CD4-positive, alpha-beta memory T cell (primary cell): ENCODE results near the gene DNM3. TPM values are rescaled to one million over a fixed set of nuclear protein-coding genes. Genes with fewer than 3 reads are reported as not detected.
A peak's percentile ranks its signal among the peaks of the same experiment; 100 is the strongest.

Source experiments
- CTCF ChIA-PET: fragments of 350-600 bp; sonication (Branson Sonifier 250); formaldehyde crosslinking; loops from one replicate; lab custom pipeline; 2021; ENCODE audit warnings: inconsistent platforms; ENCODE audit not compliant: partially characterized antibody; lab: Charles Lee
- POLR2A ChIA-PET: fragments of 350-600 bp; sonication (Branson Sonifier 250); formaldehyde crosslinking; loops from one replicate; lab custom pipeline; 2021; ENCODE audit not compliant: partially characterized antibody; lab: Charles Lee
- DNase-seq, 5 donors: peaks; one replicate each; pipeline versions ENCODE4 v3.0.0 to v3.0.0-alpha.2; 2020 to 2022; ENCODE audit warnings: mixed read lengths in 1 of 5
- H3K27ac ChIP-seq: one replicate; pipeline ENCODE4 v1.7.0; 2013; ENCODE audit warnings: low read depth, low read length
- H3K27me3 ChIP-seq: 2 replicates; pipeline ENCODE4 v1.7.0; 2013; ENCODE audit warnings: mild to moderate bottlenecking, low read length, moderate library complexity; ENCODE audit not compliant: insufficient read depth
- H3K36me3 ChIP-seq: 2 replicates; pipeline ENCODE4 v1.7.0; 2013; ENCODE audit warnings: mild to moderate bottlenecking, low read length, moderate library complexity; ENCODE audit not compliant: insufficient read depth
- H3K4me1 ChIP-seq: 2 replicates; pipeline ENCODE4 v1.7.0; 2013; ENCODE audit warnings: mild to moderate bottlenecking, low read length, moderate library complexity; ENCODE audit not compliant: insufficient read depth
- H3K4me3 ChIP-seq, 2 donors: one replicate each; pipeline ENCODE4 v1.7.0; 2013; ENCODE audit warnings: low read length in 2 of 2, mild to moderate bottlenecking in 1 of 2
- H3K9me3 ChIP-seq, 2 donors: one replicate each; pipeline ENCODE4 v1.7.0; 2013; ENCODE audit warnings: low read length in 2 of 2, control low read depth in 1 of 2; ENCODE audit not compliant: control insufficient read depth in 1 of 2
- H3K27ac Mint-ChIP-seq, 7 donors: one replicate each; pipeline ENCODE4 v1.8.0; 2020 to 2021; ENCODE audit warnings: mixed read lengths in 7 of 7, mild to moderate bottlenecking in 6 of 7, inconsistent platforms in 3 of 7, moderate library complexity in 3 of 7
- H3K27me3 Mint-ChIP-seq, 2 donors: one replicate each; pipeline ENCODE4 v1.8.0; 2020 to 2021; ENCODE audit warnings: mixed read lengths in 2 of 2
- H3K36me3 Mint-ChIP-seq, 2 donors: one replicate each; pipeline ENCODE4 v1.8.0; 2020 to 2021; ENCODE audit warnings: mixed read lengths in 2 of 2, inconsistent platforms in 1 of 2, mild to moderate bottlenecking in 1 of 2
- H3K4me1 Mint-ChIP-seq, 4 donors: one replicate each; pipeline ENCODE4 v1.8.0; 2020 to 2021; ENCODE audit warnings: mixed read lengths in 4 of 4, mild to moderate bottlenecking in 1 of 4
- H3K4me3 Mint-ChIP-seq, 8 donors: one replicate each; pipeline ENCODE4 v1.8.0; 2020 to 2021; ENCODE audit warnings: mixed read lengths in 8 of 8, mild to moderate bottlenecking in 7 of 8, moderate library complexity in 6 of 8, inconsistent platforms in 3 of 8
- H3K9me3 Mint-ChIP-seq, 8 donors: one replicate each; pipeline ENCODE4 v1.8.0; 2020 to 2021; ENCODE audit warnings: mixed read lengths in 8 of 8, mild to moderate bottlenecking in 5 of 8, inconsistent platforms in 3 of 8, moderate library complexity in 1 of 8
- intact Hi-C: fragments of 100-400 bp; cut with micrococcal nuclease; formaldehyde crosslinking; loops from one replicate; pipeline ENCODE4 v1.15.1; 2023
- polyA plus RNA-seq, 2 donors: library from polyadenylated mRNA; unstranded; fragments of 300-500 nt; fragmentation: Illumina TruSeq; gene quantifications; one replicate each; pipeline ENCODE4 v1.2.3, GENCODE V29; 2021
- total RNA-seq, 2 experiments: library from RNA; stranded (reverse); gene quantifications; one replicate each; pipeline ENCODE4 v1.2.3, GENCODE V29; 2021

The DNM3 gene
- total and polyA plus RNA-seq, 4 experiments from 2014 or later = 0.37 to 2.7 (median 1.4) TPM

DNA sequence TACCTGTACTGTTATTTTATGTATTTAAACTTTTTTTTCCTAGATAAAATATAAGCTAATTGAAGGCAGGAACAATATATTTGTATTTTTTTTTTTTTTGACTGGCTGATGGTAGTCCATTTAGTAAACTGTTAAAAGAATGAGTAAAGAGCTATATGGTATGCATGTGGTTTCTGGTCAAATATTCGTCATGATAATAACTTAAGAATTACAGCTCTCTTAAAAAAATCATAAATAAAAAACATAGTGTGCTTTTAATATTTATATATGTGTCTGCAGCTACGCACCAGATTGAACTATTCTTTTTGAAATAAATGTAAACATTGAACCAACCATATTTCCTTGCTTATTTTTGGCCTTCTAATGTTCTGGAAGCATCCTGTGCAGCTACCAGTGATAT lies 306.9 kb downstream of the DNM3 start:
- Mint-ChIP-seq H3K4me3 (no peak overlapping the region), H3K36me3 (no peaks in the 10 kb centered on the region), H3K4me1 (peaks cover 0 to 7% (median 4%) of the 10 kb centered on the region in 4 donors), H3K9me3 (peaks cover 0 to 2% (median 0%) of the 10 kb centered on the region in 8 donors), H3K27me3 (no peaks in the 10 kb centered on the region), H3K27ac (no peak overlapping the region)
- no peak for DNase-seq
- Histone ChIP-seq H3K27me3 (no peaks in the 10 kb centered on the region), H3K4me3 (no peak overlapping the region), H3K27ac (no peak overlapping the region), H3K4me1 (no peaks in the 10 kb centered on the region), H3K36me3 (no peaks in the 10 kb centered on the region), H3K9me3 (no peaks in the 10 kb centered on the region)
- POLR2A ChIA-PET = no interaction called here
- intact Hi-C loops = no loop called here
- CTCF ChIA-PET = interaction anchor here (1.3 to 3.4 kb wide), 3 partner anchors 11 to 251 kb away, joined by 4 to 12 read pairs (median 8); no protein-coding TSS in a partner anchor

DNA sequence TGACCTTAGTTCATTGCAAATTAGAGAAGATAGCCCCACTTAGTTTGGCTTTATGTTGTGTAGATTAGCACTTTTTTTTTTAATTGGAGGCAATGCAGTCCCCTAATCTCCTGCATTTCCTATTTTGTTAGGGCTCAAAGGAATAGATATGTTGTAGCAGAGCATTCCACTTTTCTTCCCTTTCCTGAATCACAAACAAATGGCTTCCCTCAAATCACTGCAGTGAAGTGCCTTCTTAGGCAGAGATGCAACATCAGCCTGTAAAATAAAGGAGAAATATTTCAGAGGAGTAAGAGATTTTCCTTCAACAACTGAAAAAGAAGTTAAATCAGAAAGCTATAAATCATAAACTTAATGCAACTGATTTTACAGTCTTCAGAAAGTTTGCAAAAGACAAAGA lies 307.4 kb downstream of the DNM3 start:
- intact Hi-C loops = no loop called here
- Mint-ChIP-seq H3K4me3 (no peak overlapping the region), H3K27ac (no peak overlapping the region), H3K36me3 (no peaks in the 10 kb centered on the region), H3K4me1 (peaks cover 0 to 7% (median 4%) of the 10 kb centered on the region in 4 donors), H3K27me3 (no peaks in the 10 kb centered on the region), H3K9me3 (peaks cover 0 to 2% (median 0%) of the 10 kb centered on the region in 8 donors)
- H3K4me3 ChIP-seq = no peak overlapping the region
- H3K27ac ChIP-seq = no peak overlapping the region
- no peaks in the 10 kb centered on the region for H3K9me3 ChIP-seq
- H3K4me1 ChIP-seq = no peaks in the 10 kb centered on the region
- no peaks in the 10 kb centered on the region for H3K36me3 ChIP-seq
- CTCF ChIA-PET = interaction anchor here (1.3 to 3.4 kb wide), 3 partner anchors 11 to 251 kb away, joined by 4 to 12 read pairs (median 8); no protein-coding TSS in a partner anchor
- POLR2A ChIA-PET = interaction anchor here (0.6 kb wide), 1 partner anchor 246 kb away, joined by 3 read pairs; no protein-coding TSS in a partner anchor
- no peaks in the 10 kb centered on the region for H3K27me3 ChIP-seq
- DNase-seq = no peak

DNA sequence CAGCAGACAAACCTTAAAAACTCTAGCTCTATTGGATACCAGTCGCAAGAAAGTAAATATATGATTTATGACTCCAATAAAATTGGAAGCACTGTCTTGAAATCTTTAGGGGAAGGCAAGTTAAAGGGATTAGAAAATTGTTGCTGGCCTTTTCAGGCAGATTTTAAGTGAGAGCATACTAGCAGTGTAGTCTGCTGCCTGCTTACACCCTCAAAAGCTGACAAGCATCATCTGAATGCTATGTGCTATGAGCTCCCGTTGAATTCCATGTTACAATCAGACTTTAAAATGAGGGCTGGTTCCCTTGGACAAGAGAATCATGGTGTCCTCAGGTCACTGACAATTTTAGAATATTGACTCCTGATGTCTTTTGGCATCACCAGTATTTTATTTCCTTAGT lies 308.0 kb downstream of the DNM3 start:
- intact Hi-C loops = no loop called here
- Histone ChIP-seq H3K4me3 (no peak overlapping the region), H3K27me3 (no peaks in the 10 kb centered on the region), H3K9me3 (no peaks in the 10 kb centered on the region), H3K36me3 (no peaks in the 10 kb centered on the region), H3K4me1 (peaks cover 3% of the 10 kb centered on the region), H3K27ac (no peak overlapping the region)
- ChIA-PET POLR2A (no interaction called here), CTCF (interaction anchor here (1.3 to 3.4 kb wide), 3 partner anchors 16 to 250 kb away, joined by 3 to 12 read pairs (median 8); no protein-coding TSS in a partner anchor)
- no peaks in the 10 kb centered on the region for H3K27me3 Mint-ChIP-seq
- peaks cover 0 to 2% (median 0%) of the 10 kb centered on the region in 8 donors for H3K9me3 Mint-ChIP-seq
- no peak for DNase-seq
- no peaks in the 10 kb centered on the region for H3K36me3 Mint-ChIP-seq
- H3K4me1 Mint-ChIP-seq = peaks cover 0 to 9% (median 6%) of the 10 kb centered on the region in 4 donors
- no peak overlapping the region for H3K4me3 Mint-ChIP-seq
- H3K27ac Mint-ChIP-seq = no peak overlapping the region

DNA sequence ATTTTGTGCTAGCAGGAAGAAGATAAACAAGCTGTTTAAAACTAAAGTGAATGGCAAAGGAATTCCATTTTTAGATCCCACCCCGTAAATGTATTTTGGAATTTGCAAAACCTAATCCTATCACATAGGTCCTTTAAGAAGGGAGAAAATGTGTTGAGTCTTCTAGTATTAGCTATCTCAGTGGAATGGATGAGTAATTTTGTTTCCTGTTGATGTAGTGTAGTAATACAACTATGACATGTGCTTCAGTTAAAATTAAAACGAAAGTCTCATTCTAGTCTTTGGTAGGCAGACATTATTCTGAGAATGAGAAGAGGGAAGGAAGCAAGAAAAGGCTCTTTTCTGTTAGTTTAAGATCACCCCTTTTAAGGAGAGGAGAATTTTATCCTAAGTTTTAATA lies 313.3 kb downstream of the DNM3 start:
- peaks cover 11% of the 10 kb centered on the region for H3K4me1 ChIP-seq
- H3K4me3 ChIP-seq = no peak overlapping the region
- peak overlapping the region in 6 of 7 donors; percentile 2 to 91 (median 24) for H3K27ac Mint-ChIP-seq
- H3K27me3 Mint-ChIP-seq = no peaks in the 10 kb centered on the region
- no peaks in the 10 kb centered on the region for H3K9me3 Mint-ChIP-seq
- intact Hi-C loops = loop anchor here (2.0 kb wide), 1 partner anchor 26 kb away; no protein-coding TSS in a partner anchor
- ChIA-PET CTCF (interaction anchor here (0.9 to 1.2 kb wide), 4 partner anchors 20 to 289 kb away, joined by 3 read pairs; partner anchors contain the start of gene PIGC), POLR2A (interaction anchor here (0.9 to 1.9 kb wide), 5 partner anchors 9 to 204 kb away, joined by 3 to 5 read pairs (median 4); no protein-coding TSS in a partner anchor)
- H3K9me3 ChIP-seq = no peaks in the 10 kb centered on the region
- no peaks in the 10 kb centered on the region for H3K36me3 ChIP-seq
- H3K27me3 ChIP-seq = no peaks in the 10 kb centered on the region
- H3K27ac ChIP-seq = no peak overlapping the region
- no peaks in the 10 kb centered on the region for H3K36me3 Mint-ChIP-seq
- peaks cover 4 to 7% (median 7%) of the 10 kb centered on the region in 4 donors for H3K4me1 Mint-ChIP-seq
- H3K4me3 Mint-ChIP-seq = peak overlapping the region in 6 of 8 donors; percentile 0 to 23 (median 5)
- DNase-seq = peak in 3 of 5 donors; percentile 2 to 21 (median 10)

DNA sequence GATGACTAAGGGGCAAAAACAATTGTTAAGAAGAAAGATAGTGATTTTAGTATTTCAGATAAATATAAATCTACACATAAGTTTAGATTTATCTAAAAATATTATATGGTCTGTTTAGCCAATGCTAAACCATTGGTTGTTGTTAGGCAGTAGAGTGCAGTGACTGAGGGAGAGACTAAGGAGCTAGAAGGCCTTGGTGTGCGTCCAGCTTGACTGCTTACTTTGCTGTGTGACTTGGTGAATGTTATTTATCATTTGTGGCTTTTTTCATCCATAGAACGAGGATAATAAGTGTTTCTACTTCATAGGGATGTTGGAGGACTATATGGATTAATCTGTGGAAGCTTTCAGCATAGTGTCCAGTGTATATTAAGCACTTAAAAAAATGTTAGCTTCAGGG lies 314.5 kb downstream of the DNM3 start:
- Histone ChIP-seq H3K27me3 (no peaks in the 10 kb centered on the region), H3K4me3 (no peak overlapping the region), H3K4me1 (peaks cover 11% of the 10 kb centered on the region), H3K27ac (no peak overlapping the region), H3K9me3 (no peaks in the 10 kb centered on the region), H3K36me3 (no peaks in the 10 kb centered on the region)
- Mint-ChIP-seq H3K36me3 (no peaks in the 10 kb centered on the region), H3K27me3 (no peaks in the 10 kb centered on the region), H3K4me1 (peaks cover 4 to 7% (median 7%) of the 10 kb centered on the region in 4 donors), H3K9me3 (no peaks in the 10 kb centered on the region), H3K27ac (peak overlapping the region in 1 of 7 donors; percentile 40), H3K4me3 (no peak overlapping the region)
- ChIA-PET CTCF (no interaction called here), POLR2A (interaction anchor here (1.2 to 1.9 kb wide), 3 partner anchors 8 to 244 kb away, joined by 3 to 5 read pairs (median 3); no protein-coding TSS in a partner anchor)
- intact Hi-C loops = loop anchor here (2.0 kb wide), 1 partner anchor 25 kb away; no protein-coding TSS in a partner anchor
- no peak for DNase-seq

DNA sequence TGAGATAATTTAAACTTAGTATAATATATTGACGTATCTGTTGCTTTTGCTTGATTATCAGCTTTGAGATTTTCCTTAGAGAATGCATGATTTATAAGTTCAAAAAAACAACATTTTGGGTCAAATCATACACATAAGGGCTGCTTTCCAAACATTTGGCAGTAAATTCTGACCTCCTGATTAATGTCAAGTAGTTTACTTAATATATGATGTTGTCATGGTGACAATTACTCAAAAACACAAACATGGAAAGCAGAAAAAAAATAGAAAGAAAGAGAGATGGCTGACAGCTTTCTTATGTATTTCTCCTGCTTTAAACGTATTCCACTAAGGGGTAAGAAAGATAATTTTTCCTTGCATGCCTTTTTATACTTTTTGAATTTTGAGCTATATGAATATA lies 320.9 kb downstream of the DNM3 start:
- intact Hi-C loops = no loop called here

DNA sequence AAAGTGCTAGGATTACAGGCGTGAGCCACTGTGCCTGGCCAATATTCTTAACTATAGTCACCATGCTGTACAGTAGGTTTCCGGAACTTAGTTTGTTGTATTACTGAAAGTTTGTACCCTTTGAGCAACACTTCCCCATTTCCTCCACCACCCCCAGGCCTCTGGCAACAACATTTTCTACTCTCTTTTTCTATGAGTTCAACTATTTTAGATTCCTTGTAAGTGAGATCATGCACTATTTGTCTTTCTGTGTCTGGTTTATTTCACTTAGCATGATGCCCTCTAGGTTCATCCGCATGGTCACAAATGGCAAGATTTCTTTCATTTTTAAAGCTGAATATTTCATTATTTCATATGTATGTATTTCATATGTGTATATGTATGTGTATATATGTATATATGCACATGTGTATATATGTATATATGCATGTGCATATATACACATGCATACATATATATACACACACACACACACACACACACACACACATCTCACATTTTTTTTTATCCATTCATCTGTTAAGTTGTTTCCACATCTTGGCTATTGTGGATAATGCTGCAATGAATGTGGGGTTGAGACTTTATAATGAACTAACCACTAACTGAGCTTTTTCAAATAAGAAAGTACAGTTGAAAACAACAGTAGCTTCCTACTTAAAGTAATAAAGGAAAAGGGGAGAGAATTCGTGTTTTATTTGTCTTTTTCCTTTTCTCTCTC lies 322.4 kb downstream of the DNM3 start:
- H3K27me3 Mint-ChIP-seq = peaks cover 0 to 1% of the 10 kb centered on the region in 2 donors
- H3K4me1 ChIP-seq = no peaks in the 10 kb centered on the region
- H3K4me3 ChIP-seq = no peak overlapping the region
- no peak overlapping the region for H3K27ac Mint-ChIP-seq
- H3K4me3 Mint-ChIP-seq = no peak overlapping the region
- CTCF ChIA-PET = no interaction called here
- H3K4me1 Mint-ChIP-seq = no peaks in the 10 kb centered on the region
- H3K9me3 Mint-ChIP-seq = peaks cover 0 to 2% (median 0%) of the 10 kb centered on the region in 8 donors
- H3K27me3 ChIP-seq = no peaks in the 10 kb centered on the region
- DNase-seq = no peak
- H3K27ac ChIP-seq = no peak overlapping the region
- no peaks in the 10 kb centered on the region for H3K9me3 ChIP-seq
- no peaks in the 10 kb centered on the region for H3K36me3 ChIP-seq
- POLR2A ChIA-PET = interaction anchor here (1.5 kb wide), 1 partner anchor 8 kb away, joined by 5 read pairs; no protein-coding TSS in a partner anchor
- H3K36me3 Mint-ChIP-seq = no peaks in the 10 kb centered on the region
- intact Hi-C loops = no loop called here

More for the DNA sequence above, 320.9 kb downstream of the DNM3 start:
- no peak for DNase-seq
- no peak overlapping the region for H3K4me3 ChIP-seq
- POLR2A ChIA-PET = no interaction called here
- no peaks in the 10 kb centered on the region for H3K36me3 ChIP-seq
- no peaks in the 10 kb centered on the region for H3K27me3 ChIP-seq
- no peaks in the 10 kb centered on the region for H3K9me3 ChIP-seq
- H3K4me1 Mint-ChIP-seq = no peaks in the 10 kb centered on the region
- no peaks in the 10 kb centered on the region for H3K4me1 ChIP-seq
- H3K9me3 Mint-ChIP-seq = no peaks in the 10 kb centered on the region
- H3K27me3 Mint-ChIP-seq = peaks cover 0 to 1% of the 10 kb centered on the region in 2 donors
- H3K27ac Mint-ChIP-seq = no peak overlapping the region
- H3K36me3 Mint-ChIP-seq = no peaks in the 10 kb centered on the region
- H3K27ac ChIP-seq = no peak overlapping the region
- H3K4me3 Mint-ChIP-seq = no peak overlapping the region
- CTCF ChIA-PET = no interaction called here
